Measurements from ENCODE around the gene DDX27. TPM values are rescaled to one million over a fixed set of nuclear protein-coding genes. Genes with fewer than 3 reads are reported as not detected.
"Not testable (repeated sequence)": the region's sequence is repeated elsewhere in the genome, so short reads cannot be mapped to it uniquely, and the experiment has no call there.

The DDX27 gene
- total and polyA plus RNA-seq, 12 donors: 11.0 to 26.2 (median 13.2) TPM

DNA sequence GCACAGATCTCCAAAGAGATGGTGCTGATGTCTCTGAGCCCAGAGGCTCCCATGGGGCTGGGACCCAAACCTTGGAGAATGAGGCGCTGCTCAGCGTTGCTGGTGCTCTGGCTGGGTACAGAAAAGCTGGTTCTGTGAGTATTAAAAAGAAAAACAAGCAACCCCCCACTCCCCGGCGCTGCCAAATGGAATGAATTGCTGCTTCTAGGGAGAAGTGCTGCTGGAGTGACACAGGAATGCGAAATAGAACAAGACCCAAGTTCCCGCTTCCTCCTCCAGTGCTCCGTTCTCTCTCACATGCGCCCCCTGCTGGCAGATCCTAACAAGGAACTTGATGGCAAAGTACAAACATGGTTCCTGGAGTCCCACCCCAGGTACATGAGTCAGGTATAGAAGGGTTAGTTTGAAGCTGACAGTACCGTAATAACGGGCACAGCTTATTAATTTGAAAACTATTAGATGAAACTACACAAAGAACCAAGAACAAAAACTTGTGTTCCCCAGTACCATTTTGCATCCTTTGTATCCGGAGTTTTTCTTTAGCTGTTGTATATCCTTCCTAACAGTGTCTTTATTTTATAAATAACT, 2.1 kb upstream of the DDX27 start:
- H3K27ac ChIP-seq: no peak overlapping the region
- peak overlapping the region in 1 of 10 donors; percentile 13 for H3K4me3 ChIP-seq

GRCh38 chr20:49218739-49219090, 501 bp upstream of the DDX27 start:
- intact Hi-C loops (cut with DNase I): loop anchor here in 3 of 10 donors (1.0 to 5.0 kb wide), 3 partner anchors 30 to 86 kb away; partner anchors contain the start of gene STAU1 (in 1 of the 3)
- peak overlapping the region in 9 of 10 donors; percentile 78 to 95 (median 86) for H3K27ac ChIP-seq
- ATAC-seq (peak in 5 of 8 donors; percentile 1 to 24 (median 10)), DNase-seq (peak; percentile 16 to 33)
- not testable (repeated sequence) for H3K9me3 ChIP-seq, H3K27me3 ChIP-seq
- H3K4me3 ChIP-seq: peak overlapping the region in 8 of 10 donors; percentile 61 to 86 (median 72)
- WGBS, 2 donors: 60 to 61% methylated on average over 13 of the region's 13 CpGs
- H3K4me1 ChIP-seq: peaks cover 2 to 26% (median 12%) of the 10 kb centered on the region in 9 donors
- peaks cover 0 to 29% (median 20%) of the 10 kb centered on the region in 9 donors for H3K36me3 ChIP-seq

More for the DNA sequence above, 2.1 kb upstream of the DDX27 start:
- Histone ChIP-seq H3K4me1 (peaks cover 2 to 26% (median 12%) of the 10 kb centered on the region in 9 donors), H3K36me3 (peaks cover 0 to 12% (median 6%) of the 10 kb centered on the region in 9 donors), H3K9me3 (no peaks in the 10 kb centered on the region), H3K27me3 (no peaks in the 10 kb centered on the region)
- DNase-seq (peak; percentile 92 to 95), ATAC-seq (peak in 7 of 8 donors; percentile 40 to 72 (median 50))
- intact Hi-C loops (cut with DNase I): loop anchor here in 9 of 10 donors (1.0 to 5.0 kb wide), 5 partner anchors 29 to 85 kb away; partner anchors contain the start of gene STAU1 (in 1 of the 9)
- WGBS, 2 donors: 16 to 17% methylated on average over 11 of the region's 11 CpGs
- TF ChIP-seq, protein P1, sequence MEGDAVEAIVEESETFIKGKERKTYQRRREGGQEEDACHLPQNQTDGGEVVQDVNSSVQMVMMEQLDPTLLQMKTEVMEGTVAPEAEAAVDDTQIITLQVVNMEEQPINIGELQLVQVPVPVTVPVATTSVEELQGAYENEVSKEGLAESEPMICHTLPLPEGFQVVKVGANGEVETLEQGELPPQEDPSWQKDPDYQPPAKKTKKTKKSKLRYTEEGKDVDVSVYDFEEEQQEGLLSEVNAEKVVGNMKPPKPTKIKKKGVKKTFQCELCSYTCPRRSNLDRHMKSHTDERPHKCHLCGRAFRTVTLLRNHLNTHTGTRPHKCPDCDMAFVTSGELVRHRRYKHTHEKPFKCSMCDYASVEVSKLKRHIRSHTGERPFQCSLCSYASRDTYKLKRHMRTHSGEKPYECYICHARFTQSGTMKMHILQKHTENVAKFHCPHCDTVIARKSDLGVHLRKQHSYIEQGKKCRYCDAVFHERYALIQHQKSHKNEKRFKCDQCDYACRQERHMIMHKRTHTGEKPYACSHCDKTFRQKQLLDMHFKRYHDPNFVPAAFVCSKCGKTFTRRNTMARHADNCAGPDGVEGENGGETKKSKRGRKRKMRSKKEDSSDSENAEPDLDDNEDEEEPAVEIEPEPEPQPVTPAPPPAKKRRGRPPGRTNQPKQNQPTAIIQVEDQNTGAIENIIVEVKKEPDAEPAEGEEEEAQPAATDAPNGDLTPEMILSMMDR (IDR thresholded peaks at IDR 0.05): peak; percentile 88 to 95 (median 90)

DNA sequence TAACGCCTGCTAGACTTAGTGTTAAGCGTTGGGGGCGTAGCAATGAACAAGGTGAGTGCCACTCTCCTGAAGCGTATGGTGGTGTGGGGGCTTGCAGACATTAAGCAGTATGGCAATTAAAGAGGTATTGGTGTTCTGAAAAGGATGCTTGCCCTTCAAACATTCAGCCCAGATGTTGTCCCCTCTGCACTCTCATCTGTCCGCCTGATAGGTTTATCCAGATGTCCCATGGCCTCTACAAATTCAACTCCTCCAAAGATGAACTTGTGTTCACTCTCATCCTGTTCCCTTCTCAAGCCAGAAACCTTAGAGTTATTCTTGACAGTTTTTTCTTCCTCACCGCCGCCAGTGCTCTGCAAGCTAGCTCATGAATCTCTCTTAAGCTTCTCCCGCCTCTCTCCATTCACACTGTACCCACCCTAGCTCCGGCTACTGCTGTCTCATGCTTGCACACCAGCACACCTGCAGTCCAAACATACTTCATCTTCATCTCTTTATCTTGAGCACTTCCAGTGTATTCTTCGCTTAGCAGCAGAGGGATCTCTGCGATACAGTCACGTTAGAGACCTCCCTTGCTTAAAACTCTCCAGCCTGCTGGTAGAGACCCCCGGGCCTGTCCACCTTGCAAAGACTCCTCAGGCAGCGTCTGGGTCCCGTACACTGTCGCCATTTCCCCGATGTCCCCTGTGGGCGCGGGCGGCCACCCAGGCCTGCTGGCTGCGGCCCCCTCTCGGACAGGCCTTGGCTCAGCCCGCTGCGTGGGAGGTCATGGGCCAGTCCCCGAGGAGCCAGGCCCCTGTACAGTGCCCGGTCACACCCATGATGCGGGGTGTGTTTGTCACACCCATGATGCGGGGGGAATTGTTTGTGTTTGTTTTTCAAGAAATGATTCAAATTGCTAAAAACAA, 962 bp downstream of the DDX27 start:
- intact Hi-C loops (cut with DNase I): loop anchor here in 3 of 10 donors (1.0 to 5.0 kb wide), 3 partner anchors 32 to 88 kb away; partner anchors contain the start of gene STAU1 (in 1 of the 3)
- ATAC-seq (peak in 4 of 8 donors; percentile 2 to 34 (median 13)), DNase-seq (peak in 1 of 2 donors; percentile 27)
- H3K27me3 ChIP-seq: no peaks in the 10 kb centered on the region
- TF ChIP-seq, protein P1 (IDR thresholded peaks at IDR 0.05): no peak
- no peaks in the 10 kb centered on the region for H3K9me3 ChIP-seq
- H3K27ac ChIP-seq: peak overlapping the region in 9 of 10 donors; percentile 78 to 95 (median 86)
- peak overlapping the region; percentile 60 to 92 (median 72) for H3K4me3 ChIP-seq
- peaks cover 2 to 26% (median 12%) of the 10 kb centered on the region in 9 donors for H3K4me1 ChIP-seq
- WGBS, 2 donors: 66 to 71% methylated on average over 28 of the region's 28 CpGs
- H3K36me3 ChIP-seq: peaks cover 0 to 43% (median 33%) of the 10 kb centered on the region in 9 donors

- Histone ChIP-seq H3K27me3 (no peaks in the 10 kb centered on the region), H3K27ac (no peak overlapping the region), H3K36me3 (peaks cover 0 to 97% (median 77%) of the 10 kb centered on the region in 9 donors), H3K9me3 (no peaks in the 10 kb centered on the region), H3K4me1 (peaks cover 0 to 8% (median 0%) of the 10 kb centered on the region in 9 donors), H3K4me3 (no peak overlapping the region)
- TF ChIP-seq, protein P1 (IDR thresholded peaks at IDR 0.05): no peak
- 92 to 93% methylated on average over 7 of the region's 7 CpGs for WGBS, 2 donors
- intact Hi-C loops (cut with DNase I): no loop called here
- DNase-seq: no peak
- no peak for ATAC-seq
Observed at GRCh38 chr20:49225896-49226295, 6.7 kb downstream of the DDX27 start.
